NCI-H1092 treated with DMSO at 0.1 percent for 48 hours (cell line): ENCODE data around the gene CT45A8.
"Not testable (repeated sequence)": the region's sequence is repeated elsewhere in the genome, so short reads cannot be mapped to it uniquely, and the experiment has no call there.

Experiments
- DNase-seq: peaks from one replicate; lab custom pipeline; 2025; lab: John Stamatoyannopoulos, UW

The CT45A8 gene, protein sequence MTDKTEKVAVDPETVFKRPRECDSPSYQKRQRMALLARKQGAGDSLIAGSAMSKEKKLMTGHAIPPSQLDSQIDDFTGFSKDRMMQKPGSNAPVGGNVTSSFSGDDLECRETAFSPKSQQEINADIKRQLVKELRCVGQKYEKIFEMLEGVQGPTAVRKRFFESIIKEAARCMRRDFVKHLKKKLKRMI

DNA sequence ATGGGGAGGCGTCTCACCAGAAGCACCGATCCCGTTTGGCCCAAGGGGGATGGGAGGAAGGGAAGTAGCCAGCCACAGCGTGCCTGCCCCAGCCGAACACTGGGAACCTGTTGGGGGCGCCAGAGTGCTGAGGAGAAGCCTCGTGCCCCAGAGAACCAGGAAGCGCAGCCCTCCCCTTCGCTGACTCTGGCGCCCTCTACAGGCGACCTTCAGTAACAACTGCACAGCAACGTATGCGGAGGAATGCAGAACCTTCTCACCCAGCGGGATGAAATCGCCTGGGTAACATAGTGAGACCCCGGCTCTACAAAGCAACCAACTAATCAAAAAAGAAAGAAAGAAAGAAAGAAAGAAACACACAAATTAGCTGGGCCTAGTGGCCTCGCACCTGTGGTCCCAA lies at the start of gene CT45A8:
Gene CT45A8, minus strand, starts transcription at position 101 of the 400 bp plus-strand sequence. CDS start 3,755 bp downstream, outside the sequence.
- DNase-seq: not testable (repeated sequence)

DNA sequence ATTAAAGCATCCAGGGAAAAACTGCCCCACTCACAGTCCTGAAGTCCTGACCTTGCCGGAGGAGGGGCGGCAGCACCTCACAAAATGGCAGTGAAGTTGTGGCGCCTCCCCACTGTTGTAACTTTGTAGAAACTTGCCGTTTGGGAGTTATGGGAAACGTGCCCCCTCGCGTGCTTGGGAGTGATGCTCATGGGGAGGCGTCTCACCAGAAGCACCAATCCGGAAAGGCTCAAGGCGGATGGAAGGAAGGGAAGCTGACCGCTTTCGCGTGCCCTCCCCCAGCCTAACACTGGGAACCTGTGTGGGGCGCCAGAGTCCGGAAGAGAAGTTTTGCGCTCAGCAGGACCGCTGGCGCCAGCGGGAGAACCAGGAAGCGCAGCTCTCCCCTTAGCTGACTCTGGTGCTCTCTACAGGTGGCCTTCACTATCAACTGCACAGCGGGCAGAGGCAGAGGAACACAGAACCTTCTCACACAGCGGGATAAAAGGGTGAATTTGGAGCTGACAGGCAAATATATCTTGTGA lies 39.0 kb upstream of the CT45A8 start, which contains the start of the genes CT45A10 and SAGE1:
Gene CT45A10, minus strand, starts transcription at position 151 of the 524 bp plus-strand sequence. CDS start 8,100 bp downstream, outside the sequence.
Gene SAGE1, plus strand, starts transcription at position 423 of the 524 bp plus-strand sequence. CDS start 2,527 bp downstream, outside the sequence.
- DNase-seq: no peak

DNA sequence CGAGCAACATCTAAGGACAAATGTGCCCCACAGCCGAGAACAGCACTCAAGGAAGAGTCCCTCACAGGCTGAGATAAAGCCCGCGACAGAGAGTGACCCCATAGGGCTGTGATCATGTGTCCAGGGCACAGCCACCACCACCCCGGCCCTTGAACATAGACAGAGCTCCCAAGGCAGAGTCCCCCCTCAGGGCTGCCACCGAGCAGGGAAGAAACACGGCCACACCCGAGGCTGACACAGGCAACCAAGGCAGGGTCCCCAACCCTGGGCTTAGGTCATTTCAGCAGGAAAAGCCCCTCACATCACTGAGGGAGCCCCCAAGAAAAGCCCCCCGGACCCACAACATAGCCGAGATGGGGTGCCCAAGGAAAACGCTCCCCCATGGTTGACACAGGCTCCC lies 38.4 kb upstream of the CT45A8 start:
- no peak for DNase-seq

DNA sequence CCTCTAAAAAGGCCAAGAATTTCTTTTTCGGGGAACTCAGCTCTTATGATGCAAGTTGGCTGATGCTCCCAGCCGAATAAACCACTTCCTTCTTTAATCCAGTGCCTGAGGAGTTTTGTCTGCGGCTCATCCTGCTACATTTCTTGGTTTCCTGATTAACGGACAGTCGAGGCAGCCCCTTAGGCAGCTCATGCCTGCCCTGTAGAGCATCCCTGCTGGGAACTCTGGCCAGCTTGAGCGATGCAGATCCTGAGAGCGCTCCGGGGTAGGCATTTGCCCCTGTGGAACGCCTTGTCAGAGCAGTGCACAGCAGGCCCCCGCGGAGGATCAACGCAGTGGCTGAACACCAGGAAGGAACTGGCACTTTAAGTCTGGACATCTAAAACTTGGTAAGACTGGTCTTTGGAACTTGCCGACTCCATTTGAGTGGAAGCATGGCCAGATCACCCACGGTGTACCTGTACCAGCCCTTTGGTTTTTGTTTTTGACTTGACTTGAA lies 35.8 kb upstream of the CT45A8 start:
- DNase-seq: no peak

DNA sequence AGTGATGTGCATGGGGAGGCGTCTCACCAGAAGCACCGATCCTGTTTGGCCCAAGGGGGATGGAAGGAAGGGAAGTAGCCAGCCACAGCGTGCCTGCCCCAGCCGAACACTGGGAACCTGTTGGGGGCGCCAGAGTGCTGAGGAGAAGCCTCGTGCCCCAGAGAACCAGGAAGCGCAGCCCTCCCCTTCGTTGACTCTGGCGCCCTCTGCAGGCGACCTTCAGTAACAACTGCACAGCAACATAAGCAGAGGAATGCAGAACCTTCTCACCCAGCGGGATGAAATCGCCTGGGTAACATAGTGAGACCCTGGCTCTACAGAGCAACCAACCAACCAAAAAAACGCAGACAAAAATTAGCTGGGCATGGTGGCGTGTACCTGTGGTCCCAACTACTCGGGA lies 34.6 kb upstream of the CT45A8 start:
- DNase-seq: not testable (repeated sequence)

DNA sequence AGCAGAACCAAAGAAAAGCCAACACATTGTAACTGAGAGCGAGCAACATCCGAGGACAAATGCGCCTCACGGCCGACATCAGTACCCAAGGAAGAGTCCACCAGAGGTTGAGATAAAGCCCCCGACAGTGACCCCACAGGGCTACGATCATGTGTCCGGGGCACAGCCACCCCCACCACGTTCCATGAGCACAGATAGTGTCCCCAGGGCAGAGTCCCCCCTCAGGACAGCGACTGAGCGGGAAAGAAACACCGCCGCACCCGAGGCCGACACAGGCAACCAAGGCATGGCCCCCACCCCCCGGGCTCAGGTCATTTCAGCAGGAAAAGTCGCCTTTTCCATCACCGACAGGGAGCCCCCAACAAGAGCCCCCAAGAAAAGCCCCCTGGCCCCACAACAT lies 33.9 kb upstream of the CT45A8 start:
- DNase-seq: not testable (repeated sequence)

DNA sequence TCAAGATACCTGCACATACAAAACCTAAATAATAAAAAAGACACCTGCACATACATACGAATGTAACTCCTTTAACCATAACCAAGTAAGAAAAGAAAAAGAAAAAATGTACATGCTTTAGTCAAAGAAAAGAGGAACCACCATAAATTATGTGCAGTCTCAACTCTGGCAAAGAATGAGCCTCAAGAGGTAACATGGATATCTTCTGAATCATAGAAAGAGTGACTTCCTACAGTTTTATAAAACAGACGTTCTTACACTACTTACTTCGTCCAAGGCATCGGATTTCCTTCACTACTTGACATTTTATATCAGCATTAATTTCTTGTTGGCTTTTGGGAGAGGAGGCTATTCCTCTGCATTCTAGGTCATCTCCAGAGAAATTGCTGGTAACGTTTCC lies 28.4 kb upstream of the CT45A8 start:
- DNase-seq: not testable (repeated sequence)

DNA sequence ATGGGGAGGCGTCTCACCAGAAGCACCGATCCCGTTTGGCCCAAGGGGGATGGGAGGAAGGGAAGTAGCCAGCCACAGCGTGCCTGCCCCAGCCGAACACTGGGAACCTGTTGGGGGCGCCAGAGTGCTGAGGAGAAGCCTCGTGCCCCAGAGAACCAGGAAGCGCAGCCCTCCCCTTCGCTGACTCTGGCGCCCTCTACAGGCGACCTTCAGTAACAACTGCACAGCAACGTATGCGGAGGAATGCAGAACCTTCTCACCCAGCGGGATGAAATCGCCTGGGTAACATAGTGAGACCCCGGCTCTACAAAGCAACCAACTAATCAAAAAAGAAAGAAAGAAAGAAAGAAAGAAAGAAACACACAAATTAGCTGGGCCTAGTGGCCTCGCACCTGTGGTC lies 17.4 kb upstream of the CT45A8 start, which contains the start of gene CT45A9:
Gene CT45A9, minus strand, starts transcription at position 101 of the 400 bp plus-strand sequence. CDS start 3,751 bp downstream, outside the sequence.
- not testable (repeated sequence) for DNase-seq

DNA sequence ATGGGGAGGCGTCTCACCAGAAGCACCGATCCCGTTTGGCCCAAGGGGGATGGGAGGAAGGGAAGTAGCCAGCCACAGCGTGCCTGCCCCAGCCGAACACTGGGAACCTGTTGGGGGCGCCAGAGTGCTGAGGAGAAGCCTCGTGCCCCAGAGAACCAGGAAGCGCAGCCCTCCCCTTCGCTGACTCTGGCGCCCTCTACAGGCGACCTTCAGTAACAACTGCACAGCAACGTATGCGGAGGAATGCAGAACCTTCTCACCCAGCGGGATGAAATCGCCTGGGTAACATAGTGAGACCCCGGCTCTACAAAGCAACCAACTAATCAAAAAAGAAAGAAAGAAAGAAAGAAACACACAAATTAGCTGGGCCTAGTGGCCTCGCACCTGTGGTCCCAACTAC lies 17.2 kb downstream of the CT45A8 start, which contains the start of gene CT45A7:
Gene CT45A7, minus strand, starts transcription at position 101 of the 400 bp plus-strand sequence. CDS start 3,747 bp downstream, outside the sequence.
- not testable (repeated sequence) for DNase-seq

DNA sequence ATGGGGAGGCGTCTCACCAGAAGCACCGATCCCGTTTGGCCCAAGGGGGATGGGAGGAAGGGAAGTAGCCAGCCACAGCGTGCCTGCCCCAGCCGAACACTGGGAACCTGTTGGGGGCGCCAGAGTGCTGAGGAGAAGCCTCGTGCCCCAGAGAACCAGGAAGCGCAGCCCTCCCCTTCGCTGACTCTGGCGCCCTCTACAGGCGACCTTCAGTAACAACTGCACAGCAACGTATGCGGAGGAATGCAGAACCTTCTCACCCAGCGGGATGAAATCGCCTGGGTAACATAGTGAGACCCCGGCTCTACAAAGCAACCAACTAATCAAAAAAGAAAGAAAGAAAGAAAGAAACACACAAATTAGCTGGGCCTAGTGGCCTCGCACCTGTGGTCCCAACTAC lies 34.4 kb downstream of the CT45A8 start, which contains the start of gene CT45A2:
Gene CT45A2, minus strand, starts transcription at position 101 of the 400 bp plus-strand sequence. CDS start 3,747 bp downstream, outside the sequence.
- DNase-seq: not testable (repeated sequence)

DNA sequence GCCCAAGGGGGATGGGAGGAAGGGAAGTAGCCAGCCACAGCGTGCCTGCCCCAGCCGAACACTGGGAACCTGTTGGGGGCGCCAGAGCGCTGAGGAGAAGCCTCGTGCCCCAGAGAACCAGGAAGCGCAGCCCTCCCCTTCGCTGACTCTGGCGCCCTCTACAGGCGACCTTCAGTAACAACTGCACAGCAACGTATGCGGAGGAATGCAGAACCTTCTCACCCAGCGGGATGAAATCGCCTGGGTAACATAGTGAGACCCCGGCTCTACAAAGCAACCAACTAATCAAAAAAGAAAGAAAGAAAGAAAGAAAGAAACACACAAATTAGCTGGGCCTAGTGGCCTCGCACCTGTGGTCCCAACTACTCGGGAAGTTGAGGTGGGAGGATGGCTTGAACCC lies 51.7 kb downstream of the CT45A8 start, which contains the start of gene CT45A6:
Gene CT45A6, minus strand, starts transcription at position 101 of the 400 bp plus-strand sequence. CDS start 3,794 bp downstream, outside the sequence.
- not testable (repeated sequence) for DNase-seq
